RWPE1 (cell line): ENCODE measurements around the gene RNF141.

ENCODE experiments used
- CTCF ChIA-PET: fragments of 350-600 bp; sonication (Branson Sonifier 250); formaldehyde crosslinking; extraction: SDS; loops from one replicate; lab custom pipeline; 2021; lab: Yijun Ruan, JAX
- POLR2A ChIA-PET: fragments of 400-600 bp; formaldehyde crosslinking; extraction: SDS; loops from one replicate; lab custom pipeline; 2020; ENCODE audit warnings: antibody characterized with exemption; ENCODE audit not compliant: low non-redundant PET; lab: Yijun Ruan, JAX
- DNase-seq: peaks from one replicate; pipeline ENCODE4 v3.0.0; 2012; ENCODE audit warnings: low spot score
- H3K27ac ChIP-seq: fragments of 450-650 bp; 2 replicates; pipeline ENCODE4 v1.5.1; 2017
- TF ChIP-seq, protein P1 (sequence below): fragments of 450-650 bp; conservative IDR thresholded peaks from 2 replicates; pipeline ENCODE4 v1.5.1; 2017; ENCODE audit warnings: low read depth, mild to moderate bottlenecking

RNF141 gene

DNA sequence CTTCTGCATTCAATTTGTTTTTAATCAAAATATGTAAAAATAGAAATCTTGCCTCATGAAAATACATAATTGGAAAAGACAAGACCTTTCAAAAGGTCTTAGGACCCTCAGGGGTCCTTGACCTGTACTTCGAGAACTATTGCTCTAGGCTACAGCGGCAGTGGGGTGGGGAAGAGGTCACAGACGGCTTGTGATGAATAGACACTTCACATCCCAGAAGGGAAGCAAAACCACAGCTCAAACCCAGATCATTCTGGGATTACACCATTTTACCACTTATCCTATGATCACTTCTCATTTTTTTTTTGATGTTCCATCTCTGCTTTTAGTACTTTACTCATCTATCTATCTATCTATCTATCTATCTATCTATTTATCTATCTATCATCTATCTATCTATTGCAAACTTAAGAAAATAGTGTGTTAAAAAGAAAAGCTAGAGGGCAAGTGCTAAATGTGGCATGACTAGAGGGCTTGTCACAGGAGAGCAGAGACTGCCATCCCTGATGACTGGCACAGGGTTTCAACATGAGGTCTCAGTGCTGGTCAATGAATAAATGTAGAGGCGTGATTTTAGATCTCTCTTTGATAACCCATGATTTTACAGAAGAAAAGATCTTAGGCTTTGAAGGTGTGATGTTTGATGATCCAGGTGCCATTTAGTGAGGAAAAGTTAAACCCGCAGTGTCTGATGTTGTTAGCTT lies 37.1 kb downstream of the RNF141 start:
- H3K27ac ChIP-seq: no peak overlapping the region
- ChIA-PET POLR2A (no interaction called here), CTCF (interaction anchor here (0.6 kb wide), 1 partner anchor 243 kb away, joined by 6 read pairs; no protein-coding TSS in a partner anchor)
- DNase-seq: no peak
- TF ChIP-seq, protein P1, sequence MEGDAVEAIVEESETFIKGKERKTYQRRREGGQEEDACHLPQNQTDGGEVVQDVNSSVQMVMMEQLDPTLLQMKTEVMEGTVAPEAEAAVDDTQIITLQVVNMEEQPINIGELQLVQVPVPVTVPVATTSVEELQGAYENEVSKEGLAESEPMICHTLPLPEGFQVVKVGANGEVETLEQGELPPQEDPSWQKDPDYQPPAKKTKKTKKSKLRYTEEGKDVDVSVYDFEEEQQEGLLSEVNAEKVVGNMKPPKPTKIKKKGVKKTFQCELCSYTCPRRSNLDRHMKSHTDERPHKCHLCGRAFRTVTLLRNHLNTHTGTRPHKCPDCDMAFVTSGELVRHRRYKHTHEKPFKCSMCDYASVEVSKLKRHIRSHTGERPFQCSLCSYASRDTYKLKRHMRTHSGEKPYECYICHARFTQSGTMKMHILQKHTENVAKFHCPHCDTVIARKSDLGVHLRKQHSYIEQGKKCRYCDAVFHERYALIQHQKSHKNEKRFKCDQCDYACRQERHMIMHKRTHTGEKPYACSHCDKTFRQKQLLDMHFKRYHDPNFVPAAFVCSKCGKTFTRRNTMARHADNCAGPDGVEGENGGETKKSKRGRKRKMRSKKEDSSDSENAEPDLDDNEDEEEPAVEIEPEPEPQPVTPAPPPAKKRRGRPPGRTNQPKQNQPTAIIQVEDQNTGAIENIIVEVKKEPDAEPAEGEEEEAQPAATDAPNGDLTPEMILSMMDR: no peak

DNA sequence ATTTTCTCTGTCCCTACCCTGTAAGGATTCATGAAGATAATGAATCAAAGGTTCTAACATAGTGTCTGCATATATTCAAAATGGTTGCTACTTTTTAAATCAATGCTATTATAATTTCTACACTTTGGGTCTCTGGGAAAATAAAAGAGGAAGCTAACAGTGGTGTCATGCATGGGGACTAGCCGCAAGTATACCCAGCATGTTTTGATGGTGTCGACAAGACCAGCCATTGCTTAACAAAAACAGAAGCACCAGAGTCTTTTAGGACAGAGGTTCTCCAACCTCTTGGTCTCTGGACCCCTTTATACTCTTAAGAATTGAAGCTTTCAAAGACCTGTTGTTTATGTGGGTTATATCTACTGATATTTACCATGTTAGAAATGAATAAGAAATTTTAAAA lies 37.8 kb downstream of the RNF141 start:
- DNase-seq: no peak
- CTCF ChIA-PET: interaction anchor here (0.6 kb wide), 1 partner anchor 243 kb away, joined by 6 read pairs; no protein-coding TSS in a partner anchor
- TF ChIP-seq, protein P1: no peak
- H3K27ac ChIP-seq: no peak overlapping the region
- POLR2A ChIA-PET: no interaction called here

DNA sequence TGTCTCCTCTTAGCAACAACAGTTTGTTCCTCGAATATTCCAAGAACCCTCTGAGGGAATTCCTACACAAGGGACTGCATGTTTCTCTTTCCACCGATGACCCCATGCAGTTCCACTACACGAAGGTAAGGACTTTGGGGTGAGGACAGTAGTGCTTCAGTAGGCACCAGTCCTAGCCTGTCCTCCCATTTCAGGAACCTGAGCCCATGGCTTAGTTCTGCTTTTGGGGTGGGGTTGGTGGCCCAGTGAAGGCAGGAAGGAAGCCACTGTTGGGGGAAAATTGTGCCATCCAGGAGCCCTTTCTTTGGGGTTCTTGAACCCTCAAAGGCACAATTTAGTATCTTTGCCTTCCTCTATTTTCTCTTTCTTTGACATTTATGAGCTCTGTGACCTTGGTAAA lies 38.2 kb downstream of the RNF141 start:
- TF ChIP-seq, protein P1: no peak
- no peak overlapping the region for H3K27ac ChIP-seq
- DNase-seq: no peak
- POLR2A ChIA-PET: no interaction called here
- CTCF ChIA-PET: interaction anchor here (0.7 kb wide), 1 partner anchor 668 kb away, joined by 5 read pairs; no protein-coding TSS in a partner anchor

DNA sequence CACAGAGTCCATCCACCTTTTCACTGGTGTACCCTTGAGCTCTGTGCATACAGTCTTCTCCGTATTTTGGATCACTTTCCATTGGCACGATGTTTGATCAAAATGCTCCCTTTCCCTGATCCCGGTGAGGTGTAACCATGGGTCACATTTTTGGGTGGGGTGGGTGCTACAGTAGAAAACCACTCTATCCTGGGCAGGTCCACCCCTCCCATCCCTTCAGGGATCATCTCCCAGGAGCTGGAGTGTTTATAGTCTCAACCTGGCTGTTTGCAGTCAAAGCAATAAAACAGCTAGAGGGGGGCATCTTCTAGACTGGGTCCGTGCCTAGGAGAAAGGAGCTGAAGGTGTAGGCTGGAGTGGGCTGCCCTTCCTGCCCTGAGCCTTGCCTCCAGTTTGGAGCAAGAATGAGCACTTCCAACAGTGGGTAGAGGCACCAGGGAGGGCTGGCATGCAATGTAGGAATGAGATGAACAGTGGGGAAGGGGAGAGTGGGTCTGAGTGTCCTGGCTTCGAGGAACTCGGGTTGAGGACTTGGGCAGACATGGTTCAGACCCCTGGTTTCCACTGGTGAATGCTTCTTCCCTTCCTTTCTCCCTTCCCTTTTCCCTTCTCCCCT lies 38.8 kb downstream of the RNF141 start:
- ChIA-PET POLR2A (no interaction called here), CTCF (interaction anchor here (0.7 kb wide), 1 partner anchor 668 kb away, joined by 5 read pairs; no protein-coding TSS in a partner anchor)
- H3K27ac ChIP-seq: no peak overlapping the region
- no peak for DNase-seq
- TF ChIP-seq, protein P1: no peak

DNA sequence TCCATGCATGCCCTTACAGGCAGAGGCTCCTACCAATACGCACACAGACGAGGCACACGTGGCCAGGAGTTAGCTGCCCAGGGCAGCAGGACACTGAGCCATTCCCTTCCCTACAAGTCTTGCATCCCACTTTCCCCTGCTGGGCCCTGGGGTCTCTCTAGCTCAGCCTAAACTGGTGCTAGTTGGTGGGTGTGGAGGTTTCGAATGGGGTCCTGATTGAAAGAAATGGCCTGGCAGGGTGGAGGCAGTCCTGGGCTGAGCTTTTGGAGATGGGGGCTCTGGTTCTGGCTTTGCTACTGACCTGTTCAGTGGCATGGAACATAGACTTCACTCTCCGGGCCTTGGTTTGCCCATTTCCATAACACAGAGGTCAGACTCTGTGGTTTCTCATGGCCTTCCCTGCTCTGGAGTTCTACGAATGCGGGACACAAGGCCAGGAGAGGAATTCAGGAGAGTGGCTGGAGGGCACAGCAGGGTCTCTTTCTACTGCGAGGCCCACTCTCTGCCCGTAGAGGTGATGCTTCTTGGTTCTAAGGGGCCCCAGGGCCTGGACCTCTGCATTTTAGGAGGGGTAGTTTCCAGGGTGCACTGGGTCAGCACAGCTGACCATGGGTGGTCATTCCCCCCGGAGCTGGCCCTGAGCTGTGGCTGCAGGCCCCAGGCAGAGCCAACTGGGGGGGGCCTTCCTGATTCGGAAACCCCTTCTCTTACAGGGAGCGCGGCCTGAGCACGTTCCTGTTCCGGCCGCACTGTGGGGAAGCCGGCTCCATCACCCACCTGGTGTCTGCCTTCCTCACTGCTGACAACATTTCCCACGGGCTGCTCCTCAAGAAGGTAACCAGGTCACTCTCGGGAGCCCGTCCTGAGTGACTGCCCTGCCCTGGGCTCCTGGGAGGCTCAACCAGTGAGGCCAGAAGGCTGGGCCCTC lies 40.0 kb downstream of the RNF141 start:
- POLR2A ChIA-PET: interaction anchor here (0.5 kb wide), 1 partner anchor 122 kb away, joined by 3 read pairs; no protein-coding TSS in a partner anchor
- TF ChIP-seq, protein P1: no peak
- no peak overlapping the region for H3K27ac ChIP-seq
- CTCF ChIA-PET: interaction anchor here (0.5 kb wide), 1 partner anchor 183 kb away, joined by 4 read pairs; no protein-coding TSS in a partner anchor
- DNase-seq: no peak
